ENCODE measurements around the gene TTLL9. TPM values are rescaled to one million over a fixed set of nuclear protein-coding genes. Genes with fewer than 3 reads are reported as not detected.
A peak's percentile ranks its signal among the peaks of the same experiment; 100 is the strongest.

The TTLL9 gene
- total RNA-seq, 1 experiment from 2014 or later: 2.1 TPM

DNA sequence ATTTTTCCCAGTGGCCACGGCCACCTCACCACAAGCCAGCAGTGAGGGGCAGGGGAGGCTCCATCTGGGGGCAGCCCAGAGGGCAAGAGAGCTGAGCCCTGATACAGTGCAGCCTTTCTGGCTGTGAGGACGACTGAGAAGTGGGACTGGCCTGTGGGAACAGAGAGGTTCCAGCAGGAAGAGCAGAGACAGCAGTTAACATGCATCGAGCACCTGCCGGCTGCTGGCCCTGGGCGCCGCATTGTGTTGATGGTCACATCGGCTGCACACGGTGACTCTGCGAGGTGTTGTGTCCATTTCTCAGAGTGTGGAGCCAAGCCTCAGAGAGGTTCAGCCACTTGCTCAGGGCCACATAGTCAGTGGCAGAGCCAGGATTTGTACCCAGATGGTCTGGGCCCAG, 34.9 kb upstream of the TTLL9 start:
- BruUV-seq (replicated peaks): no TSS peak
- CTCF ChIA-PET: interaction anchor here (3.1 to 4.2 kb wide), 2 partner anchors 11 to 16 kb away, joined by 18 to 21 read pairs; no protein-coding TSS in a partner anchor
- intact Hi-C loops (cut with micrococcal nuclease; ENCODE audit: unreplicated experiment): no loop called here

GRCh38 chr20:31835977-31836852, 34.2 kb upstream of the TTLL9 start:
- in situ Hi-C loops (cut with HindIII; ENCODE audit: low pct_unique_long_range_greater_than_20kb, low sequenced_read_pairs): no loop called here
- ATAC-seq (peak; percentile 81), DNase-seq (ENCODE audit: low read depth, low spot score) (no peak)
- Histone ChIP-seq H3K9me3 (ENCODE audit: control insufficient read depth, insufficient read depth, low read depth, low read length) (no peaks in the 10 kb centered on the region), H3K27ac (ENCODE audit: low read length) (peak overlapping the region; percentile 86), H3K4me1 (ENCODE audit: control insufficient read depth, insufficient read depth, low read length) (peaks cover 72% of the 10 kb centered on the region), H3K27me3 (ENCODE audit: control insufficient read depth, insufficient read depth, low read length) (no peaks in the 10 kb centered on the region), H3K4me3 (ENCODE audit: low read depth in 2 of 2, low read length in 2 of 2) (no peak overlapping the region; a peak in 1 of 4 replicates), H3K36me3 (ENCODE audit: control insufficient read depth, insufficient read depth, low read length) (no peaks in the 10 kb centered on the region)
- POLR2A ChIA-PET: interaction anchor here (0.6 to 0.7 kb wide), 2 partner anchors 188 to 266 kb away, joined by 3 to 4 read pairs; no protein-coding TSS in a partner anchor
- CTCF ChIA-PET: interaction anchor here (1.0 to 4.2 kb wide), 6 partner anchors 10 to 195 kb away, joined by 3 to 21 read pairs (median 7); no protein-coding TSS in a partner anchor
- no TSS peak for BruUV-seq (replicated peaks)
- intact Hi-C loops (cut with micrococcal nuclease; ENCODE audit: unreplicated experiment): no loop called here
- TF ChIP-seq POLR2AphosphoS5 (IDR thresholded peaks at IDR 0.05; ENCODE audit: low read depth, low read length) (peak; percentile 83; the same call in 1 of the 2 replicates), REST (IDR thresholded peaks at IDR 0.05; ENCODE audit: insufficient read depth in 1 of 2, low read depth in 2 of 2, low read length in 1 of 2) (no peak)

More for the DNA sequence above, 34.9 kb upstream of the TTLL9 start:
- POLR2A ChIA-PET: interaction anchor here (0.7 kb wide), 1 partner anchor 188 kb away, joined by 3 read pairs; no protein-coding TSS in a partner anchor
- peak overlapping the region; percentile 86 for H3K27ac ChIP-seq (ENCODE audit: low read length)
- H3K9me3 ChIP-seq (ENCODE audit: control insufficient read depth, insufficient read depth, low read depth, low read length): no peaks in the 10 kb centered on the region
- H3K27me3 ChIP-seq (ENCODE audit: control insufficient read depth, insufficient read depth, low read length): no peaks in the 10 kb centered on the region
- no peaks in the 10 kb centered on the region for H3K36me3 ChIP-seq (ENCODE audit: control insufficient read depth, insufficient read depth, low read length)
- no peak overlapping the region for H3K4me3 ChIP-seq (ENCODE audit: low read depth in 2 of 2, low read length in 2 of 2)
- in situ Hi-C loops (cut with HindIII; ENCODE audit: low pct_unique_long_range_greater_than_20kb, low sequenced_read_pairs): no loop called here
- no peak for TF ChIP-seq POLR2AphosphoS5 (IDR thresholded peaks at IDR 0.05; ENCODE audit: low read depth, low read length)
- no peak for TF ChIP-seq REST (IDR thresholded peaks at IDR 0.05; ENCODE audit: insufficient read depth in 1 of 2, low read depth in 2 of 2, low read length in 1 of 2)
- no peak for TF ChIP-seq SIN3A (IDR thresholded peaks at IDR 0.05; ENCODE audit: borderline replicate concordance, insufficient read depth, low read depth, low read length)
- DNase-seq (ENCODE audit: low read depth, low spot score): no peak
- H3K4me1 ChIP-seq (ENCODE audit: control insufficient read depth, insufficient read depth, low read length): peaks cover 66% of the 10 kb centered on the region
- peak; percentile 39 for ATAC-seq

Data from Panc1 (cell line).